ENCODE results near the gene TAB2. TPM values are rescaled to one million over a fixed set of nuclear protein-coding genes. Genes with fewer than 3 reads are reported as not detected.

Gene TAB2
- total RNA-seq, 1 donor from 2014 or later = 142 TPM

- intact Hi-C loops (cut with micrococcal nuclease) = no loop called here
These were observed 6.2 kb upstream of the TAB2 start for GRCh38 chr6:149311293-149311692.

DNA sequence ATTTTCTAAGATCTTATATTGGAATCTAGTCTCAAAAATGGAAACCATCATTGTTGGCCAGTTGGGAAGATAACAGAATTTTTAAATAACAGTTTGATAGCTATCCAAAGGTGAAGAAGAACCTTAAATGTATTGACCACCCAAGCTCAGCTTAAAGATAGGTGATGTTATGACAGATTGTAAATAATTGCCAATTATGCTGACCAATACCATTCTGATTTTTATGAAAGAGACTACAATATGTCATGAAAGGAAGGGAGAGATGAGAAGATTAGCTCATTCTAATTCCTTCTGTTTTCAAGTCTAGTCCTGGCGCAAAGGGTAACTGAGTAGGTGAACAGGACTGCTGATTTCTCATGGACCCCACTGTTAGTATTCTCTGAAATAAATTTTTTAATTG is 5.7 kb upstream of the TAB2 start:
- intact Hi-C loops (cut with micrococcal nuclease) = no loop called here

- intact Hi-C loops (cut with micrococcal nuclease) = no loop called here
These were observed 4.4 kb upstream of the TAB2 start for GRCh38 chr6:149313070-149313469.

- intact Hi-C loops (cut with micrococcal nuclease) = no loop called here
These were observed 3.7 kb upstream of the TAB2 start for GRCh38 chr6:149313861-149314260.

DNA sequence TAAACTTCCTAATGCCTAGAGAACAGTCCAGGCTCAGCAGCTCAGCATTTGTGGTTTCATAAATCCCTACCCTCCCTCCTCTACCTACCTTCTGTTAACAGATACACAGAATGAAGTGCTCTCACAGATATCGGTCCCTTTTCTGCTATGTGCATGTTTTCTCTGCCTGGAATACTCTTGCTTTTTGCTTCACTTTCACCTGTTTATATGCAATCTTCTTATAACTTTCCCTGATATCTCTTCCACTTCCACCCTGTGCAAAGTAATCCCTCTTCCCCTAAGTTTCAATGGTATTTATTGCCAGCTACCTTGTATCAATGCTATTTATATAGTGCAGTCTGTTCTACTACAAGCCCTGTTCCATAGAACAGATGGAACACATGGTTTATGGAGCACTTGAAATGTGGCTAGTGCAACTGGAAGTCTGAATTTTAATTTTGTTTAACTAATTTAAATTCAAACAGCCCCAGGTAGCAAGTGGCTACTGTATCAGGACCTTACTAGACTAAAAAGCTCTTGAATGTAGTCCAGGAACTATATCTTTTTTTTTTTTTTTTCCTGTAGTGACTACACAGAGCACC is 3.1 kb upstream of the TAB2 start:
- intact Hi-C loops (cut with micrococcal nuclease) = no loop called here

DNA sequence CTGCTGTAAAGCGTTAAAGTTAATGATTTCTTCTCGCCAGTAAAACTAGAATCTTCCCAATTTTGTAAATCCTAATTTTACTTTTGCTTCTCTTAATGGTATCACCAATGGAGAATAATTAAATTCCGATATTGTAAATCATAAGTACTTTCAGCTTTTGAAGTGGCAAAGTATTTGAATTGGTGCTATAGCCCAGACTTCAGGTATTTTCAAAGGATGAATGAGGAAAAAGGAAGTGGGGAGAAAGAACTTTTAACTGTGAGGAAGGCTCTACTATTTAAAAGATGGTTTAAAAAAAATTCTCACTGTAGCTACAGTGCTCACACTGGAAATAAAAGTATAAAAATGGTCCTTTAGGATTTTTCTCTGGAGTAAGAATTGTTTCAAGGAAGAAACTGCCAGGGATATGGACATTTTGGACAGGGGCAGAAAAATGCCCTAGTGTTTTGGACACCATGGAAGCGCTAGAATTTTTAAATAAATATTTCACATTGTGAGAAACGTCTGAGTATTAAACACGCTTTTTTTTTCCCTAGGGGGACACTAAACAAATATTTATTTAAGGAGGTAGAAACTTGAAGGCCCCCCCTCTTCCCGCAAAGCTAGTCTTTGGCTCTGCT is 1.3 kb upstream of the TAB2 start:
- intact Hi-C loops (cut with micrococcal nuclease) = loop anchor here (5.0 kb wide), 3 partner anchors 51 to 431 kb away; partner anchors contain the start of genes NUP43 and PCMT1

DNA sequence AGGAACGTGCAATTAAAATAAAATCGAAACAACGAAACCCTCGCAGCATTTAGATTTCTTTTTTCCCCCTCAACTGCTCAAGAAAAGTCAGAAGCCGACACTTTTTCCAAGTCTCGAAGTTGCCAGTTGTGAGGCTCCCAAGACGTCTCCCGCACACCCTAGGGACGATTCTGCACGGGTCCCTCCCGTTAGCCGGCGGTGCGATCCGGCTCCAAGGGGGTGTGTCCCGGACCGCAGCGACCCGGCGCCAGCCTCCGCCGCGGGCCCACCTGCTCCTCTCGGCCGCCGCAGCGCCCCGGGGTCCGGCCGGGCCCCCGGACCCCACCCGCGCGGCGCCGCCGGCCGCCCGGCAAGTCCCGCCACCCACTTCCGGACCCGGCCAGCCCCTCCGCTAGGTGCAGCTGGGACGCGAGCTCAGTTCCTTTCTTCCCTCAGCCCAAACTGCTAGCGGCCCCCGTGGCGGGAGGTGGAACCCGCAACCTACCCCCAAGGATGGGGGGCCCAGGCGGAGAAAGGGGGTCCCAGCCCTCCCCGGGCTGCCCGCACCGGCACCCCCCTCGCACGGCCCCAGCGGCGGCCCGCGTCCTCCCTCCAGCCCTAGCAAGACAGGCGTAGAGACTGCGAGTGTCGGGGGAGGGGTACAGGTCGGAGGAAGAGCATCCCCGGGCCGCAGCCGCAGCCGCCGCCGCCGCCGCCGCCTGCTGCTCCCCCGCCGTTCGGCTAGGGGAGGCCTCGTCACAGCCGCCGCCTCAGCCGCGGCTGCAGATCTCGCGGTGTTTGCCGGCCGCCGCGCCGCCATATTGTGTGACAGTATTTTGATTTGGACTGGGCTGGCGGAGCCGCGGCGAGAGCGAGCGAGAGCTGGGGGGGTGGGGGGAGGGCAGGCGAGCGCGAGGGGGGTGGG is 520 bp upstream of the TAB2 start:
- intact Hi-C loops (cut with micrococcal nuclease) = loop anchor here (1.0 to 5.0 kb wide), 7 partner anchors 50 to 430 kb away; partner anchors contain the start of genes NUP43, PCMT1 and PPIL4

DNA sequence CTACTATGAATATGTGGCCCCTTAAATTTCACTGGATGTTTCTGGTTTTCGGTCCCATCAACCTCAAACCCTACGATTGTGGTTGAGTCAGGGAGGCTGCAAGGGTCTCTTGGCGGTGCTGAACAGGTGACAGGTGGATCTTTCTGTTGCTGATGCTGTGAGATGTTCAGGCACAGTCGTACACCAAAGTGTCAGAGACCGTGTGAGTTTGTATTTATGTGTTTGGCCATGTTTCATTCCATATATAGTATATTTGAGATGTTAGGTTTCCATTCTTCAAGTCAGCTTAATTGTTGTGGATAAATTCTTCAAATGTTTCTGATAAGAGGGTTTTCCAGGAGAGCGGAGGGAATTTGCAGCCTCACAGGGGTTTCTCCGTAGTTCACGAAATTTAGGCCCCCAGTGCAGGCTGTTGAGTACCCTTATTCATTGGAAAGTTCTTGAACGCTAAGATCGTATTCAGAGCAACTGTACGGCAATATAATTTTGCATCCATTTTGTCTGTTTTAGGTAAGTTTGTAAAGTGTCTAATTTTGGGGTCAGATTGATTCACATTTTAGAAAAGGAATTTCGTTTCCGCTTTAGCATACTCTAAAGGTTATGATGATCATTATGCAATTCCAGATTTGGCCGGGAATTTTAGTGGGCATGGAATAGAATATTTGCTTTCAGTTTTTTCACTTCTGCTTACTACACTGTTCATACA is 1.2 kb downstream of the TAB2 start:
- intact Hi-C loops (cut with micrococcal nuclease) = loop anchor here (2.0 to 5.0 kb wide), 7 partner anchors 49 to 560 kb away; partner anchors contain the start of genes NUP43 and PCMT1

DNA sequence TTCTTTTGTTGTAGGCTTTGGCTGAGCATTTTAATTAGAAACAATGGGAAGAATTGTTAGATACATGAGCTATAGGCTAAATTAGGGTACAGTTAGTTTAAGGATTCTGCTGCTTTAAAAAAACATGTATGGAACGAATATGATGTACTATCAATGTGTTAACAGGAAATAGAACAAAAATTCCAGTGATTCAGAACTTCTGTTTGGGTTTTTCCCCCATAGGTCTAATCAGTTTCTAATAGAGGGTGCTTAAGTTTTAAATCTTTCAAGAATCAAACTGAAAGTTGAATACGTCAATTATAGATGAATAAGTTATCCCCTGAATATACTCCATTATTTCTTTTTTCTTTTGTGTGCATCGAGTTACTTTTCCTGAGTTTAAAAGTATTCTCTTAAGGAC is 1.9 kb downstream of the TAB2 start:
- intact Hi-C loops (cut with micrococcal nuclease) = loop anchor here (2.0 to 5.0 kb wide), 7 partner anchors 48 to 561 kb away; partner anchors contain the start of genes NUP43 and PCMT1

DNA sequence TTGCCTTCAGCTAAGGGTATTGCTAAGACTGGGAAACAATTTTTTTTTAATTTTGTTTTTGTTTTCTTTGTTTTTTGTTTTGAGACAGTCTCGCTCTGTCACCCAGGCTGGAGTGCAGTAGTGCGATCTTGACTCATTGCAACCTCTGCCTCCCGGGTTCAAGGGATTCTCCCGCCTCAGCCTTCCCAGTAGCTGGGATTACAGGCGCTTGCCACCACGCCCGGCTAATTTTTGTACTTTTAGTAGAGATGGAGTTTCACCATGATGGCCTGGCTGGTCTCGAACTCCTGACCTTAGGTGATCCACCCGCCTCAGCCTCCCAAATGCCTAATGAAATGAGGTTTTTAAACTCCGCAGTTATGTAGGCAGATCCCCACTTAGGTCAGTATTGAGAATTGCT is 2.5 kb downstream of the TAB2 start:
- intact Hi-C loops (cut with micrococcal nuclease) = loop anchor here (2.0 kb wide), 1 partner anchor 15 kb away; no protein-coding TSS in a partner anchor

GRCh38 chr6:149320796-149321195 is 3.3 kb downstream of the TAB2 start:
- intact Hi-C loops (cut with micrococcal nuclease) = loop anchor here (2.0 kb wide), 1 partner anchor 14 kb away; no protein-coding TSS in a partner anchor

GRCh38 chr6:149323353-149323752 is 5.8 kb downstream of the TAB2 start:
- intact Hi-C loops (cut with micrococcal nuclease) = no loop called here

GRCh38 chr6:149323925-149324324 is 6.4 kb downstream of the TAB2 start:
- intact Hi-C loops (cut with micrococcal nuclease) = no loop called here

GRCh38 chr6:149324428-149324827 is 6.9 kb downstream of the TAB2 start:
- intact Hi-C loops (cut with micrococcal nuclease) = no loop called here

DNA sequence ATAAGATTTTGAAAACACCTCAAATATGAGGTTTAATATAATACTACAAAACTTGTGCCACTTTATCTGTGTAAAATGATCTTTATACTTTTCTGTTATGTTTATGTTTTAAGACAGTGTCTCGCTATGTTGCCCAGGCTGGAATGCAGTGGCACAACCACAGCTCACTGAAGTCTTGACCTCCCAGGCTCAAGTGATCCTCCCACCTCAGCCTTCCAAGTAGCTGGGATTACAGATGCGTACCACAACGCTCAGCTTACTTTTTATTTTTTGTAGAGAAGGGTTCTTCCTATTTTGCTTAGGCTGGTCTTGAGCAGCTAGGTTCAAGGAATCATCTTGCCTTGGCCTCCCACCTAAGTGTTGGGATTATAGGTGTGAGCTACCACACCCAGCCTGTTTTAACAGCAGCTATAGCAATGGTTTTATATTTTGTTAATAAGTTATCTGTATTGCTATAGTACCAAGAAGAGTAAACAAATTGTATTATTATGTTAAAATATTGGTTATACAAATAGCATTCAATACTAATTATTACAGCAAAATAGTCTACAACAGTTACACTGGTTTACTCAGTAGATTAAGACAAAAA is 8.2 kb downstream of the TAB2 start:
- intact Hi-C loops (cut with micrococcal nuclease) = no loop called here

GRCh38 chr6:149327638-149328037 is 10.1 kb downstream of the TAB2 start:
- intact Hi-C loops (cut with micrococcal nuclease) = no loop called here

DNA sequence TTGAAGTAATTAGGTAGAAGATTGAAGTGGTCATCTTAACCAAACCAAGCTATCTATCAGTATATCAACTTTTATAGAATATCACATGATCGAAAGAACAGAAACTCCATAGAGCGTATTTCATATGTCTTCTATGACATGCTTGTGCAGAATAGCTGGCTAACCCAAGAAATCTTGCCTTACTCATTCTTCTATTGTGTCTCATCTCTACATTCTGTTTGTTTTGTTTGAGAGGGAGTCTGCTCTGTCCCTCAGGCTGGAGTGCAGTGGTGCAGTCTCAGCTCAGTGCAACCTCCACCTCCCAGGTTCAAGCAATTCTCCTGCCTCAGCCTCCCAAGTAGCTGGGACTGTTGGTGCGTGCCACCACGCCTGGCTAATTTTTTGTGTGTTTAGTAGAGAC is 10.6 kb downstream of the TAB2 start:
- intact Hi-C loops (cut with micrococcal nuclease) = no loop called here

DNA sequence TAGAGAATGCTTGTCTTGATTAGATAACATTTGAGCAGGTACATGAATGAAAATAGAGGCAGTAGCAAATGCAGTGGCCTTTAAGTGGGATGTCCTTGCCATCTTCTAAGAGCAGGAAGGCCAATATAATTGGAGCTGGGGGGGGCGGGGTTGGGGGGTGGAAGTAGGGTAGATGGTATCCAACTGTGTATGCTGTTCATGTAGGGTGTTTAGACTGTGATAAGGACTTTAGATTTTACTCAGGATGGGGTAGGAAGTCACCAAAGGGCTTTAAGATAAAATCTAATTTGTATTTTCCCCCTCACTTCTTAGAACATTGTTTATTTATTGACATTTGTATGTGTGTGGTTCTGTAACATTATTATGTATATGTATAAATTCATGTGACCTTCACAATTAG is 12.0 kb downstream of the TAB2 start:
- intact Hi-C loops (cut with micrococcal nuclease) = no loop called here

GRCh38 chr6:149330133-149330532 is 12.6 kb downstream of the TAB2 start:
- intact Hi-C loops (cut with micrococcal nuclease) = loop anchor here (5.0 kb wide), 1 partner anchor 37 kb away; no protein-coding TSS in a partner anchor

DNA sequence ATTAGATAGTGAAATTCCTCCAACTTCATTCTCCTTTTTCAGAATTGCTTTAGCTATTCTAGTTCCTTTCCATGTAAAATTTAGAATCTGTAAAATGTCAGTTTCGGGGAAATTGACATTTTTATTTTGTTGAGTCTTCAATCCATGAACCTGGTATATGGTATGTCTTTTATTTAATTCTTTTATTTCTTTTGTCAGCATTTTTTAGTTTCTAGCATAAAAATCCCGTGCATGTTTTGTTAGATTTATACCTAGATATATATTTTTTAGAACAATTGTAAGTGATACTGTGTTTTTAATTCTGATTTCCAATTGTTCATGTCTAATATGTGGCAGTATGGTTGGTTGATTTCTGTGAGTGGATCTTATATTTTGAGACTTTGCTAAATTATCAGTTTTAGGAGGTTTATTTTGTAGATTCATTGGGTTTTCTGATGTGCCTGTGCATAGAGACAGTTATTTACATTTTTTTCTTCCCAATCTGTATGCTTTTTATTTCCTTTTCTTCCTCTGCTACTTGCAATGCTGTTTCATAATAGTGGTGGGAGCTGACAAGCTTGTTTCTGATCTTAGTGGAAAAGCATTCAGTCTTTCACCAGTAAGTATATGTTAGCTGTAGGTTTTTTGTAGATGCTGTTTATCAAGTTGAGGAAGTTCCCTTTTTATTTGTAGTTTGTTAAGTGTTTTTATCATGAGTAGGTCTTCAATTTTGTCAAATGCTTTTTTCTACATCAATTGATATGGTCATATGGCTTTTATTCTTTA is 13.7 kb downstream of the TAB2 start:
- intact Hi-C loops (cut with micrococcal nuclease) = loop anchor here (5.0 kb wide), 1 partner anchor 36 kb away; no protein-coding TSS in a partner anchor
